Forelimb muscle (tissue), 1 donor: ENCODE measurements around the gene C3orf20. TPM values are rescaled to one million over a fixed set of nuclear protein-coding genes. Genes with fewer than 3 reads are reported as not detected.

Experiments
- DNase-seq: peaks from one replicate; pipeline ENCODE4 v3.0.0-alpha.2; 2013; ENCODE audit warnings: low read depth
- polyA plus RNA-seq: library from polyadenylated mRNA; unstranded; fragments of 120-200 nt; gene quantifications from one replicate; pipeline ENCODE4 v1.2.1, GENCODE V29; 2013; ENCODE audit not compliant: insufficient read length

Gene C3orf20
- polyA plus RNA-seq, result 0.11 TPM

GRCh38 chr3:14674841-14675240 lies at the start of gene C3orf20:
Gene C3orf20 (plus strand): TSS chr3:14675141. CDS start chr3:14682714, 7,573 bp downstream.
- no peak for DNase-seq

- no peak for DNase-seq
These were observed 49.5 kb upstream of the C3orf20 start for GRCh38 chr3:14625443-14625842.

- DNase-seq, result no peak
These were observed 47.1 kb upstream of the C3orf20 start for GRCh38 chr3:14627815-14628214.

GRCh38 chr3:14628406-14628805 lies 46.5 kb upstream of the C3orf20 start:
- no peak for DNase-seq

GRCh38 chr3:14630404-14631100 lies 44.4 kb upstream of the C3orf20 start:
- DNase-seq, result no peak

GRCh38 chr3:14631101-14631497 lies 43.8 kb upstream of the C3orf20 start:
- no peak for DNase-seq

GRCh38 chr3:14631687-14632441 lies 43.1 kb upstream of the C3orf20 start:
- DNase-seq, result no peak

GRCh38 chr3:14632442-14632930 lies 42.5 kb upstream of the C3orf20 start:
- DNase-seq, result no peak

- no peak for DNase-seq
These were observed 41.5 kb upstream of the C3orf20 start for GRCh38 chr3:14633417-14633816.

- no peak for DNase-seq
These were observed 41.0 kb upstream of the C3orf20 start for GRCh38 chr3:14633819-14634424.

- DNase-seq, result no peak
These were observed 40.1 kb upstream of the C3orf20 start for GRCh38 chr3:14634763-14635400.

GRCh38 chr3:14636496-14637087 lies 38.3 kb upstream of the C3orf20 start:
- DNase-seq, result no peak

GRCh38 chr3:14640157-14640562 lies 34.8 kb upstream of the C3orf20 start:
- DNase-seq, result no peak

GRCh38 chr3:14640734-14641133 lies 34.2 kb upstream of the C3orf20 start:
- DNase-seq, result no peak

GRCh38 chr3:14641346-14641745 lies 33.6 kb upstream of the C3orf20 start:
- no peak for DNase-seq

- DNase-seq, result no peak
These were observed 29.5 kb upstream of the C3orf20 start for GRCh38 chr3:14645453-14645852.

- no peak for DNase-seq
These were observed 28.8 kb upstream of the C3orf20 start for GRCh38 chr3:14646131-14646573.

- no peak for DNase-seq
These were observed 28.1 kb upstream of the C3orf20 start for GRCh38 chr3:14646589-14647413.

- DNase-seq, result no peak
These were observed 26.7 kb upstream of the C3orf20 start for GRCh38 chr3:14647976-14648955.
